HG03066 (cell line): ENCODE results near the gene IGF2R.

Experiments used
- ATAC-seq: cut with Tn5 transposase; IDR thresholded peaks from one replicate; pipeline ENCODE4 v1.9.1; 2021; ENCODE audit warnings: low read depth; ENCODE audit not compliant: unreplicated experiment

IGF2R gene

GRCh38 chr6:159973951-159974350, 5.1 kb downstream of the IGF2R start:
- peak; percentile 47 for ATAC-seq

- ATAC-seq: no peak
Measured at GRCh38 chr6:159974932-159975331, 6.0 kb downstream of the IGF2R start.

GRCh38 chr6:159976686-159977254, 7.9 kb downstream of the IGF2R start:
- no peak for ATAC-seq

GRCh38 chr6:159977255-159977903, 8.5 kb downstream of the IGF2R start:
- no peak for ATAC-seq

GRCh38 chr6:159977904-159978268, 9.0 kb downstream of the IGF2R start:
- no peak for ATAC-seq

GRCh38 chr6:159978291-159979135, 9.6 kb downstream of the IGF2R start:
- no peak for ATAC-seq

- peak; percentile 53 for ATAC-seq
Measured at GRCh38 chr6:159979136-159979874, 10.4 kb downstream of the IGF2R start.

- no peak for ATAC-seq
Measured at GRCh38 chr6:159980474-159980873, 11.6 kb downstream of the IGF2R start.

- ATAC-seq: no peak
Measured at GRCh38 chr6:159981071-159981402, 12.2 kb downstream of the IGF2R start.

- peak; percentile 61 for ATAC-seq
Measured at GRCh38 chr6:159981403-159982245, 12.7 kb downstream of the IGF2R start.

- ATAC-seq: no peak
Measured at GRCh38 chr6:159982731-159983506, 14.0 kb downstream of the IGF2R start.

GRCh38 chr6:159983641-159984080, 14.8 kb downstream of the IGF2R start:
- no peak for ATAC-seq

GRCh38 chr6:159984268-159984786, 15.4 kb downstream of the IGF2R start:
- no peak for ATAC-seq

- no peak for ATAC-seq
Measured at GRCh38 chr6:159985296-159985945, 16.5 kb downstream of the IGF2R start.

GRCh38 chr6:159988983-159989454, 20.1 kb downstream of the IGF2R start:
- no peak for ATAC-seq

- ATAC-seq: peak; percentile 84
Measured at GRCh38 chr6:159989492-159990480, 20.9 kb downstream of the IGF2R start.

GRCh38 chr6:159992366-159992765, 23.5 kb downstream of the IGF2R start:
- no peak for ATAC-seq
